Stimulated activated naive CD8-positive, alpha-beta T cell treated with anti-CD3 and anti-CD28 coated beads, Interleukin-15, Interleukin-2, amounts not matched to agents 100 ng/mL and 50 ng/mL, for 24 hours (primary cell): ENCODE results near the gene SDC4.

Experiments
- H3K27ac Mint-ChIP-seq: one replicate; pipeline ENCODE4 v1.8.0; 2021; ENCODE audit warnings: mild to moderate bottlenecking, mixed read lengths
- H3K27me3 Mint-ChIP-seq: one replicate; pipeline ENCODE4 v1.8.0; 2021; ENCODE audit warnings: mixed read lengths
- H3K36me3 Mint-ChIP-seq: one replicate; pipeline ENCODE4 v1.8.0; 2021; ENCODE audit warnings: low read depth, mixed read lengths
- H3K4me1 Mint-ChIP-seq: one replicate; pipeline ENCODE4 v1.8.0; 2021; ENCODE audit warnings: low read depth, mixed read lengths
- H3K4me3 Mint-ChIP-seq: one replicate; pipeline ENCODE4 v1.8.0; 2021; ENCODE audit warnings: mild to moderate bottlenecking, mixed read lengths
- H3K9me3 Mint-ChIP-seq: one replicate; pipeline ENCODE4 v1.8.0; 2021; ENCODE audit warnings: mixed read lengths

SDC4 gene

DNA sequence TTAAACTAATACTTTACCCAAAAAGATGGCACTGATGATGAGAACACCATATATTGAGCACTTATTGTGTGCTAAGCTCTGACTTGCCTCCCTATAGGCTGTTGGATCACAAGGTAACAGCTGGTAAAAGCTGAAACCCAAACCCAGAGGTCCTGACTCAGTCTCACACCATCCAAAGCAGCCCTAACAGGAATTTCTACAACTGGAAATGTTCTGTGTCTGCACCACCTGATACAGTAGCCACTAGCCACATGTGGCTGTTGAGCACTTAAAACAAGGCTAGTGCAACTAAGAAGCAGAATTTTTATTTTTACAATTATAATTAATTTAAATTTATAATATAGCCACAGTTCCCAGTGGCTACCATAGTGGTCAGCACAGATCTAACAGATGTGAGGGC is 24.5 kb downstream of the SDC4 start:
- Mint-ChIP-seq H3K4me3 (no peak overlapping the region), H3K4me1 (peaks cover 28% of the 10 kb centered on the region), H3K27ac (no peak overlapping the region), H3K9me3 (no peaks in the 10 kb centered on the region), H3K36me3 (peaks cover 28% of the 10 kb centered on the region), H3K27me3 (no peaks in the 10 kb centered on the region)

DNA sequence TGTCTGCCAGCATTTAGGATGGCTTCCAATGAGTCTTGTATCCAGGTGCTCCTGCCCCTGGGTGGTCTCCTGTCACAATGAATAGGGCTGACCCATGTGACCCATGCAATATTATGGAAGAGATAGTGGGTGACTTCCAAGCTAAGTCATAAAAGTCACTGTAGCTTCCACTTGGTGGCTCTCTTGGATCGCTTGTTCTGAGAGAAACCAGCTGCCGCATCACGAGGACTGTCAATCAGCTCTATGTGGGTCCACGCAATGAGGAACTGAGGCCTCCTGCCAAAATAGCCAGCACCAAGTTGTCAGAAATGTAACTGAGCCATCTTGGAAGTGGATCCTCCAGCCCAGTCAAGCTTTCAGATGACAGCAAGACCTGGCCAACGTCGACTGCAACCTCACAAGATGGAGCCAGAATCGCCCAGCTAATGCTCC is 25.3 kb downstream of the SDC4 start:
- Mint-ChIP-seq H3K4me3 (no peak overlapping the region), H3K9me3 (no peaks in the 10 kb centered on the region), H3K36me3 (peaks cover 21% of the 10 kb centered on the region), H3K27me3 (no peaks in the 10 kb centered on the region), H3K4me1 (peaks cover 35% of the 10 kb centered on the region), H3K27ac (no peak overlapping the region)

DNA sequence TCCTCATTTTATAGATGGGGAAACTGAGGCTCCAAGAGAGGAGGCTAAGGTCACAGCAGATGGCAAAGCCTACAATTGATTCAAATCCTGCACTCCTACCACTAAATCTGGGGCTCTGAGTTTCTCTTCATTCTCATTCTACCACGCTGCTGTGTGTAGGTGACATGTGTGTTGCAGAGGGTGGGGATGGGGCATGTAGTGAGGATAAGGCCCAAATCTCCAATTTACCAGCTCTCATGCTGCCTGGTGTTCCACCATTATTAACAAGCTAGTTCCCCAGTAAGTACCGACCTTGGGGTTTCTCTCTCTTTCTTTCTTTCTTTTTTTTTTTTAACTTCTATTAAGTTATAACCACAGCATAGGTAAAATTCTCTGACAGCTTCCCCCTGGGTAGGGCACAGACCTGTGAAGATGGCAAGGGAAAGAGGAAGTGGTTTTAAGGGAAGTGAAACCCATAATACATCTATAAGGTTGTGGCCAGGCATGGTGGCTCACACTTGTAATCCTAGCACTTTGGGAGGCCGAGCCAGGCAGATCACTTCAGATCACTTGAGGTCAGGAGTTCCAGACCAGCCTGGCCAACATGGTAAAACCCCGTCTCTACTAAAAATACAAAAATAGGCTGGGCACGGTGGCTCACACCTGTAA is 27.2 kb downstream of the SDC4 start:
- H3K4me1 Mint-ChIP-seq: peaks cover 46% of the 10 kb centered on the region
- H3K27me3 Mint-ChIP-seq: peaks cover 12% of the 10 kb centered on the region
- H3K9me3 Mint-ChIP-seq: no peaks in the 10 kb centered on the region
- peak overlapping the region; percentile 23 for H3K4me3 Mint-ChIP-seq
- H3K27ac Mint-ChIP-seq: peak overlapping the region; percentile 52
- H3K36me3 Mint-ChIP-seq: peaks cover 5% of the 10 kb centered on the region

DNA sequence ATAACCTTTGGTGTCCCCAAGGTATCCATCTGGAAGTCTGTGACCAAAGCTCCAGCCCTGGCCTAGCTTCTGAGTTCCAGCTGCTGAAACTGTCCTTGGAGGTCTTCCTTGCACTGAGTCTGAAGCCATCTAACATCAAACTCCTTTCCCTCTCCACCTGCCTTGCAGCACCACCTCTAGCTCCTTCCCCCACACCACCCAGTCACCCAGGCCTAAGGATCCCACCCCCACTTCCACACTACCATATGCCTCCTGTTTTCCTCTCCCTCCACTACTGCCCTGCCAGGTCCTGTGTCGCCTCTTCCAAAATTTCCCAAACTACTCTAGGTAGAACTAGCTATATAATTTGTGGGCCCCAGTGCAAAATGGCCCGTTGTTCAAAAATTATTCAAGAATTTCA is 29.3 kb downstream of the SDC4 start:
- H3K27me3 Mint-ChIP-seq: peaks cover 30% of the 10 kb centered on the region
- no peaks in the 10 kb centered on the region for H3K36me3 Mint-ChIP-seq
- peak overlapping the region; percentile 21 for H3K4me3 Mint-ChIP-seq
- peaks cover 46% of the 10 kb centered on the region for H3K4me1 Mint-ChIP-seq
- H3K9me3 Mint-ChIP-seq: no peaks in the 10 kb centered on the region
- peak overlapping the region; percentile 94 for H3K27ac Mint-ChIP-seq

DNA sequence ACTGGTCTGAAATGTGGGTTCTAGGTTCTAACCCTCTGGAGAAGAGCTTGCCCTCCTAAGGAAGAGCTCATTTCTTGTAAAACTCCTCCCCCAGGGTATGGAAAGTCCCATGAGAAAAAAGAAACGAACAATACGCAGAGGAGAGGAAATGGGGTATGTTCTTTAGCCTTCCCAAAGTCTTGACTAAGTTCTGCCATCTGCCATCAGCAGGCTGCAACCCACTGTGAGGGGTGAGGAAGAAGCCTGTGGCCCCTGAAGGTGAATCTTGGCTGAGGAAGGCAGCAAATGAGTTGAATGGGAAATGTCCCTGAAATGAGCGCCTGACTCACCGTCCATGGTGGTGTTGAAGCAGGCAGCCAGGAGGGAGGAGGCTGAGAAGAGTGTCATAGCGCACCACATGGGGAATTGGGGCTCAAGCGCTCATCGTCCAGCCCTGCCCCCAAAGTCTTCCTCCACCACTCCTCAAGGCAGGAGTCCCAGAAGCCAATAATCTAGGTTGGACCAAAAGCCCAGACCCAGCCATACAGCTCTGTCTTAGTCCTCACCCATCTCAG is 29.8 kb downstream of the SDC4 start:
- H3K27me3 Mint-ChIP-seq: peaks cover 35% of the 10 kb centered on the region
- H3K9me3 Mint-ChIP-seq: no peaks in the 10 kb centered on the region
- no peaks in the 10 kb centered on the region for H3K36me3 Mint-ChIP-seq
- peaks cover 46% of the 10 kb centered on the region for H3K4me1 Mint-ChIP-seq
- H3K27ac Mint-ChIP-seq: peak overlapping the region; percentile 94
- no peak overlapping the region for H3K4me3 Mint-ChIP-seq

DNA sequence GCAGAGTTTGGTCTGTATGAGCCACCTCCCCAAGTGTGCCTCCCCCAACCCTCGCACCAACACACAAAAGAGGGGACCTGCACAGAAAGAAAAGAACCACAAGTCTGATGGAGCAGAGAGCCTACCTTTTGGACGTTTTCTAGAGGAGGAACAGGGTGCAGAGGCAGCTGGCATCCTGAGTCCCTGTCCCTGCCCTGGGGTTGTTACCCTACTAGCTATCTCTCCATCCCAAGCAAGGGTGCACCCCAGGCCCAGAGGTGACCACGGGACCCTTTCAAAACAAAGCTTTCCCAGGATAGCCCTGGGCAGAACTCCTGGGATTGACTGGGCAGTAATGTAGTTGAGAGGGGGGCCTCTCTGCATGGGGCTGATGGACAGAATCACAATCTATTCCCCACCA is 30.4 kb downstream of the SDC4 start:
- peaks cover 36% of the 10 kb centered on the region for H3K27me3 Mint-ChIP-seq
- H3K27ac Mint-ChIP-seq: no peak overlapping the region
- peaks cover 46% of the 10 kb centered on the region for H3K4me1 Mint-ChIP-seq
- no peaks in the 10 kb centered on the region for H3K9me3 Mint-ChIP-seq
- H3K4me3 Mint-ChIP-seq: no peak overlapping the region
- H3K36me3 Mint-ChIP-seq: no peaks in the 10 kb centered on the region

DNA sequence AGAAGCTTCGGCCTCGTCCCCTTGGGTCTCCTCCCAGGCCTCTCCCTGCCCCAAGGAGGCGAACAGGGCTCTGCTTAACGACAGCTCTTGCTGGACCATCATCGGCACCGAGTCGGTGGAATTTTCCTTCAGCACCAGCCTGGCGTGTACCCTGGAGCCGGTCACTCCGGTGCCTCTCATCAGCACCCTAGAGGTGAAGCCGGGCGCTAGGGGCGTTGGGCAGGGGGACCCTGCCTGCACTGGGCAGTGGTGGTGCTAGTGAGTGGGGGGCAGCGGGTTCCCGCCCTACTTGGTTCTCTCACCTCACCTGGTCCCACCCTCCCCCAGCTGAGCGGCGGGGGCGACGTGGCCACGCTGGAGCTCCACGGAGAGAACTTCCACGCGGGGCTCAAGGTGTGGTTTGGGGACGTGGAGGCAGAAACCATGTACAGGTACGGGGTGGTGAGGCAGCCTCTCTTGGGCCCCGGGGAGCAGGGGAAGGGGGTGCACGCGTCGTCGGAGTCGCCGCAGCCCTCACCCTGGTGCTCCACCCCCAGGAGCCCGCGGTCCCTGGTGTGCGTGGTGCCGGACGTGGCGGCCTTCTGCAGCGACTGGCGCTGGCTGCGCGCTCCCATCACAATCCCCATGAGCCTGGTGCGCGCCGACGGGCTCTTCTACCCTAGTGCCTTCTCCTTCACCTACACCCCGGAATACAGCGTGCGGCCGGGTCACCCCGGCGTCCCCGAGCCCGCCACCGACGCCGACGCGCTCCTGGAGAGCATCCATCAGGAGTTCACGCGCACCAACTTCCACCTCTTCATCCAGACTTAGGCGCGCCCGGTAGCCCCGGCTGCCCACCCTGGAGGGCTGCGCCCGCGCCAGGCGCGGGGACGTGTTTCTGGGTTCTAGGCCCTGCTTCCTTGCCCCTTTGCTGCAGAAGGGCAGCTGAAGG is 31.8 kb downstream of the SDC4 start:
- no peak overlapping the region for H3K4me3 Mint-ChIP-seq
- H3K27me3 Mint-ChIP-seq: peaks cover 49% of the 10 kb centered on the region
- H3K4me1 Mint-ChIP-seq: peaks cover 37% of the 10 kb centered on the region
- no peaks in the 10 kb centered on the region for H3K9me3 Mint-ChIP-seq
- no peaks in the 10 kb centered on the region for H3K36me3 Mint-ChIP-seq
- H3K27ac Mint-ChIP-seq: no peak overlapping the region

DNA sequence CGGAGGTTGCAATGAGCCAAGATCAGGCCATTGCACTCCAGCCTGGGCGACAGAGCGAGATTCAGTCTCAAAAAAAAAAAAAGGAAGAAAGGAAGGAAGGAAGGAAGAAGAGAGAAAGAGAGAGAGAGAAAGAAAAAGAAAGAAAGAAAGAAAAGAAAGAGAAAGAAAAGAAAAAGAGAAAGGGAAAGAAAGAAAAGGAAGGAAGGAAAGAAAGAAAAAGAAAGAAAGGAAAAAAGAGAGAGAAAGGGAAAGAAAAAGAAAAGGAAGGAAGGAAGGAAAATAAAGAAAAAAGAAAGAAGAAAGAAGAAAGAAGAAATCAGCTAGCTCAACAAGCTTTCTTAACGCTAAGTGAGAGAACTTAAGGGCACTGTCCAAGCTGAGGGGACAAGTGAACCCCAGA is 32.6 kb downstream of the SDC4 start:
- H3K36me3 Mint-ChIP-seq: no peaks in the 10 kb centered on the region
- peaks cover 30% of the 10 kb centered on the region for H3K4me1 Mint-ChIP-seq
- peak overlapping the region; percentile 17 for H3K27ac Mint-ChIP-seq
- peaks cover 57% of the 10 kb centered on the region for H3K27me3 Mint-ChIP-seq
- H3K9me3 Mint-ChIP-seq: no peaks in the 10 kb centered on the region
- no peak overlapping the region for H3K4me3 Mint-ChIP-seq

DNA sequence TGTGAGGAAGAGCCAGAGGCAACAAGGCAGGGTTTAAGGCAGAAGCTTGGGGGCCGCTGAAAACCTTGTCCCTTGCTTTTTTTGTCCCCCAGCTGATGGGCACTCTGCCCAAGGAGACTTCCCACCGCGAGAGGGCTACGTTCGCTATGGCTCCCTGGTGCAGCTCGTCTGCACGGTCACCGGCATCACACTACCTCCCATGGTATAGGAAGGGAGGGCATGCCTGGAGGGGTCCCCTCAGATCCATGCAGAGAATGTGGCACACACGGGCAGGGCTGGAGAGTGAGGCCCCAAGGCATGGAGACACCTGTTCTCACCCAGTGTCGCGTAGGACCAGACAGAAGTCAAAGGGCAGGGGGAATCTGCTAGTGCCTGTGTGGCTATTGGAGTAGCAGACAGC is 34.3 kb downstream of the SDC4 start:
- Mint-ChIP-seq H3K4me1 (peaks cover 24% of the 10 kb centered on the region), H3K4me3 (no peak overlapping the region), H3K27me3 (peaks cover 67% of the 10 kb centered on the region), H3K27ac (no peak overlapping the region), H3K9me3 (no peaks in the 10 kb centered on the region), H3K36me3 (no peaks in the 10 kb centered on the region)

DNA sequence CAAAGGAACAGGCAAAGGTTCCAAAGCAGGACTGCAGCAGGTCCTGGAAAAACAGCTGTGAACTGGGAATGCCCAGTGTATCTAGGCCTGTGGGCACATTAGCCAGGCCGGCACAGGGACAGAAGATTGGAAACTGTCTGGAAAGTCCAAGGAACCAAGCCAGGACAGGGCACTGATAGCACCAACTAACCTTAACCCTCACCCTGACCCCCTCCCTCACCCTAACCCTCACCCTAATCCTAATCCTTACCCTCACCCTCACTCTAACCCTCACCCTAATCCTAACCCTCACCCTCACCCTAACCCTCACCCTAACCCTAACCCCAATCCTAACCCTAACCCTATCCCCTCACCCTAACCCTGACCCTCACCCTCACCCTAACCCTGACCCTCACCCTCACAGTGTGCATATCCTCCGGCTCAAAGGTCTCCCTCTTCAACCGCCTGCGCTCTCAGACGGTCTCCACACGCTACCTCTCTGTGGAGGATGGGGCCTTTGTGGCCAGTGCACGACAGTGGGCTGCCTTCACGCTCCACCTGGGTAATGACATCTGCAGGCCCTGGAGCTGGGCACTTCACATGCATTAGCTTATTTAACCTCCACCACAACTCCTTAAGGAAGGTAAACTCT is 35.0 kb downstream of the SDC4 start:
- Mint-ChIP-seq H3K4me3 (no peak overlapping the region), H3K4me1 (peaks cover 16% of the 10 kb centered on the region), H3K36me3 (no peaks in the 10 kb centered on the region), H3K27me3 (peaks cover 72% of the 10 kb centered on the region), H3K27ac (no peak overlapping the region), H3K9me3 (no peaks in the 10 kb centered on the region)

DNA sequence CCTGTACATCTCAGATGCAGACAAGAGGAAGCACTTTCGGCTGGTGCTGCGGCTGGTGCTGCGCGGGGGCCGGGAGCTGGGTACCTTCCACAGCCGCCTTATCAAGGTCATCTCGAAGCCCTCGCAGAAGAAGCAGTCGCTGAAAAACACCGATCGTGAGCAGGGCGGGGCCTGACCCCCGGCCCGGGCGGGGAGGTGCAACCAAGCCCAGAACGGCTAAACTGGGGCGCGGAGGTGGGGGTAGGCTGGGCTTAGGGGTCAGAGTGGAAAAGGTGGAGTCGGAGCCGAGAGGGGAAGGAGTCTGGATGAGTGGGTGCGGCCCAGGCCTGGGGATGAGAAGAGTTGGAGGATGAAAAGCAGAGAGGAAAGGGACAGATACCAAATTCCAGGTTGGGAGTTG is 36.0 kb downstream of the SDC4 start:
- H3K36me3 Mint-ChIP-seq: no peaks in the 10 kb centered on the region
- no peak overlapping the region for H3K4me3 Mint-ChIP-seq

DNA sequence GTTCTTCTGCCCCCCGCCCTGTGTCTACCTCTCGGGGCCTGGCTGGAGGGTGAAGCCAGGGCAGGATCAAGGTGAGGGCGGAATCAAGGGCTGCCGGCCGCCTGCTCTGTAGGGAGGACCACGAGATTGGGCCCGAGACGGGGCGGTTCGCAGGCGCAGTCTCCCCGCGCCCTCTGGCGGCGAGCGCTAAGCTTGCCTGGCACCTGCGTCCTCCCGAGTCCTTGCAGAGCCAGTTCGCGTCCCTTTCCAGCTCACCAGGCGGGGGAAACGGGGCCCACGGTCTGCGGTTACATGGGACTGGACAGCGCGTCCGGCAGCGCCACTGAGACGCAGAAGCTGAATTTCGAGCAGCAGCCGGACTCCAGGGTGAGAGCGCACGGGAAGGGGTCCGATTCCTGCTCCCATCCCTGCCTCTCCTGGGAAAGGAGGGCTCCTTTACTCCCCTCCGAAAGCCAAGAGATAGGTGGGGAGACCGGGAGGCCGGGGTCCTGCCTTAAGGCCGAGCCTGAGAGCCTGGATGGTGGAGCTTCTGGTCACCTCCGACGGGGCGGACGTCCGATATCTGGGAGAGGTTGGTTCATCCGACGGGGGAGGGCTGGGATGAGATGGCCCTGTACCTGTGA is 36.5 kb downstream of the SDC4 start:
- H3K27me3 Mint-ChIP-seq: peaks cover 69% of the 10 kb centered on the region
- no peaks in the 10 kb centered on the region for H3K36me3 Mint-ChIP-seq

More for the DNA sequence above, 36.0 kb downstream of the SDC4 start:
- Mint-ChIP-seq H3K27me3 (peaks cover 74% of the 10 kb centered on the region), H3K9me3 (no peaks in the 10 kb centered on the region), H3K4me1 (peaks cover 7% of the 10 kb centered on the region), H3K27ac (no peak overlapping the region)

DNA sequence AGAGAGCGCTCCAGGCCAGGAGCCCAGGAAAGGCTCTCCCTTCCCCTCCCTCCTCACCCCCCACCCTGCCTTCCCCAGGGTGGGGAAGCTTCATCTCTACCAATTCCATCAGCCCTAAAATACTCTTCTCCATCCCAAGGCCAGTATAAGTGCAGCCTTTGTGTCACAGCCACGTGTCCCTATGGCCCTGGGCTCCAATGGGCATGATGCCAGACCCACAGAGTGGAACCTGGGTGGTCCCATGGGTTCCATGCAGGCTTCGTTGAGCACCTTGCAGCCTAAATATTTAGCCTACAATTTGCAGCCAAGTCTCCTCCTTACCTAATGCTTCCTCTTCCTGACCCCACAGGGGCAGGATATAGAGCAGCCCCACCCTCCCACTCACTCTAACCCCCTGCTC is 39.1 kb downstream of the SDC4 start:
- H3K9me3 Mint-ChIP-seq: no peaks in the 10 kb centered on the region
- no peak overlapping the region for H3K27ac Mint-ChIP-seq
- no peaks in the 10 kb centered on the region for H3K36me3 Mint-ChIP-seq
- peaks cover 67% of the 10 kb centered on the region for H3K27me3 Mint-ChIP-seq
- H3K4me3 Mint-ChIP-seq: no peak overlapping the region
- H3K4me1 Mint-ChIP-seq: peaks cover 7% of the 10 kb centered on the region

More for the DNA sequence above, 36.5 kb downstream of the SDC4 start:
- Mint-ChIP-seq H3K4me1 (peaks cover 3% of the 10 kb centered on the region), H3K4me3 (no peak overlapping the region), H3K27ac (no peak overlapping the region), H3K9me3 (no peaks in the 10 kb centered on the region)

DNA sequence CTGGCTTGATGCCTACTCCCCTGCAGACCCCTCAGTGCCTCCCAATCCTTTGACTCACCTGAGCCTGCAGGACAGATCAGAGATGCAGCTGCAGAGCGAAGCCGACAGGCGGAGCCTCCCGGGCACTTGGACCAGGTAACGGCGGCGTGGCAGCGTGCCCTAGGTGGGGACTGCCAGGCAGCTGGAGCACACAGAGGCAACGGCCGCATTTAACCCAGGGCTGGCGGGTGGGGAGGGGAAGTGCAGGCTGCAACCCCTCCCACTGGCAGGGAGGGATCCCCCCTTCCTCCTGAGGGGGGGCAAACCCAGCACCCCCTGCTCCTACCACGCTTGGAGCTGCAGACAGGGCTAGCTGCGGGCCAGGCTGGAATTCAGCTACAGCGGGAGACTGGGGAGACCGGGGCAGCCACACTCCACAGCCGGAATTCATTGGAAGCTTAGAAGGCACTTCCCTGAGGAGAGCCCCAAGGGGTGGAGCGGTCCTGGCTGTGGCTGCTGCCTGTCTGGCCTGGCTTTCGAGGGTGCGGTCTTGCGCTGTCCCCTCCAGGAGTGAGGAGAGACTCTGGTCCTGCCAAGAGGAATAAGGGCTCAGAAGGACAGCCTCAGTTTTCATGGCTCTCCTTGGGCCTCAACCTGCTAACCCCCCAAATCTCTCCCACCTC is 40.0 kb downstream of the SDC4 start, which contains the start of gene MATN4:
TSS of gene MATN4 (minus strand) at position 183 of the 662 bp plus-strand sequence. CDS start 2,717 bp downstream, outside the sequence.
- no peak within 1 kb of the TSS for H3K4me3 Mint-ChIP-seq
- H3K36me3 Mint-ChIP-seq: peaks cover 4% of the 10 kb centered on the region
- no peak within 1 kb of the TSS for H3K27ac Mint-ChIP-seq
- peaks cover 68% of the 10 kb centered on the region for H3K27me3 Mint-ChIP-seq
- no peaks in the 10 kb centered on the region for H3K9me3 Mint-ChIP-seq
- peaks cover 15% of the 10 kb centered on the region for H3K4me1 Mint-ChIP-seq
